Upper lobe of left lung (tissue), 6 donors: Measurements from ENCODE around the gene ABCC2. TPM values are rescaled to one million over a fixed set of nuclear protein-coding genes. Genes with fewer than 3 reads are reported as not detected.

Source experiments
- ATAC-seq, 2 donors: fragments of 200-7000 bp; cut with Tn5 transposase; one replicate each; pipeline ENCODE4 v1.9.1; 2022; ENCODE audit warnings: mild to moderate bottlenecking in 2 of 2, moderate library complexity in 2 of 2; ENCODE audit not compliant: low FRiP score in 2 of 2
- DNase-seq, 2 donors: peaks; one replicate each; pipeline ENCODE4 v3.0.0-alpha.2; 2019 to 2020
- H3K27ac ChIP-seq, 4 donors: fragments of 200-600 bp; sonication (generic); one replicate each; pipeline ENCODE4 v1.5.1; 2016 to 2019
- H3K27me3 ChIP-seq, 4 donors: fragments of 200-600 bp; sonication (generic); one replicate each; pipeline ENCODE4 v1.5.1; 2017 to 2019
- H3K36me3 ChIP-seq, 4 donors: fragments of 200-600 bp; sonication (generic); one replicate each; pipeline ENCODE4 v1.5.1; 2016 to 2019
- H3K4me1 ChIP-seq, 4 donors: fragments of 200-600 bp; sonication (generic); one replicate each; pipeline ENCODE4 v1.5.1; 2018 to 2019
- H3K4me3 ChIP-seq, 4 donors: fragments of 200-600 bp; sonication (generic); one replicate each; pipeline ENCODE4 v1.5.1; 2017 to 2019; ENCODE audit warnings: mild to moderate bottlenecking in 2 of 4, moderate library complexity in 1 of 4
- H3K9me3 ChIP-seq, 4 donors: fragments of 200-600 bp; sonication (generic); one replicate each; pipeline ENCODE4 v1.5.1; 2018 to 2019
- CTCF ChIP-seq, 6 experiments: fragments of 450-650 bp in 4 of 6; fragments of 200-600 bp in 2 of 6; sonication (generic) in 2 of 6; IDR thresholded peaks; one replicate each; pipeline ENCODE4 v1.5.1; 2016 to 2019; ENCODE audit warnings: antibody characterized with exemption in 6 of 6
- EP300 ChIP-seq, 4 donors: sonication (generic); formaldehyde crosslinking; IDR thresholded peaks; one replicate each; pipeline ENCODE4 v1.5.1; 2017; ENCODE audit warnings: antibody characterized with exemption in 4 of 4, control low read depth in 2 of 4
- POLR2A ChIP-seq, 4 donors: fragments of 450-650 bp; IDR thresholded peaks; one replicate each; pipeline ENCODE4 v1.5.1; 2016 to 2017; ENCODE audit warnings: antibody characterized with exemption in 4 of 4, mild to moderate bottlenecking in 2 of 4
- POLR2AphosphoS5 ChIP-seq, 2 donors: sonication (generic); formaldehyde crosslinking; IDR thresholded peaks; one replicate each; pipeline ENCODE4 v1.5.1; 2017; ENCODE audit warnings: antibody characterized with exemption in 2 of 2
- WGBS, 2 donors: methylation state at CpG; one replicate each; pipeline ENCODE4 v1.1.5; 2017 to 2018; 5-methylcytosine and 5-hydroxymethylcytosine counted together
- total RNA-seq, 6 donors: library from RNA; depleted of rRNA in 4 of 6; stranded (reverse); fragments of >200 nt in 4 of 6; gene quantifications; one replicate each; pipeline versions ENCODE4 v1.1.0 to v1.2.1, GENCODE V29; 2016 to 2021
- donor health status: DM: no; HTN: no; CAD: no; lungs with moderate emphysema.
- donor health status: DM: no; HTN: yes; CAD: no; lungs with severe emphysema.

Gene ABCC2
- total RNA-seq, 6 donors from 2014 or later: 0.46 to 5.2 (median 1.7) TPM

GRCh38 chr10:99785646-99786045, 3.2 kb downstream of the ABCC2 start:
- H3K27ac ChIP-seq: no peak overlapping the region
- no peaks in the 10 kb centered on the region for H3K36me3 ChIP-seq
- ATAC-seq: no peak
- H3K4me1 ChIP-seq: no peaks in the 10 kb centered on the region
- DNase-seq: no peak
- no peak for TF ChIP-seq EP300 (IDR thresholded peaks at IDR 0.05)
- TF ChIP-seq CTCF (IDR thresholded peaks at IDR 0.05): no peak
- TF ChIP-seq POLR2AphosphoS5 (IDR thresholded peaks at IDR 0.05): no peak
- no peak for TF ChIP-seq POLR2A (IDR thresholded peaks at IDR 0.05)
- WGBS, 2 donors: 89 to 90% methylated on average over 6 of the region's 6 CpGs
- no peaks in the 10 kb centered on the region for H3K27me3 ChIP-seq
- no peaks in the 10 kb centered on the region for H3K9me3 ChIP-seq
- H3K4me3 ChIP-seq: no peak overlapping the region

- Histone ChIP-seq H3K36me3 (no peaks in the 10 kb centered on the region), H3K9me3 (no peaks in the 10 kb centered on the region), H3K4me1 (no peaks in the 10 kb centered on the region), H3K4me3 (no peak overlapping the region), H3K27me3 (no peaks in the 10 kb centered on the region), H3K27ac (no peak overlapping the region)
- DNase-seq (no peak), ATAC-seq (no peak)
- 53 to 76% methylated on average over 5 of the region's 5 CpGs for WGBS, 2 donors
- no peak for TF ChIP-seq CTCF (IDR thresholded peaks at IDR 0.05)
- TF ChIP-seq EP300 (IDR thresholded peaks at IDR 0.05): no peak
- no peak for TF ChIP-seq POLR2A (IDR thresholded peaks at IDR 0.05)
- TF ChIP-seq POLR2AphosphoS5 (IDR thresholded peaks at IDR 0.05): no peak
Observed at GRCh38 chr10:99787311-99787710, 4.9 kb downstream of the ABCC2 start.

GRCh38 chr10:99787782-99788445, 5.5 kb downstream of the ABCC2 start:
- WGBS, 2 donors: 81 to 86% methylated on average over 7 of the region's 7 CpGs
- no peak overlapping the region for H3K27ac ChIP-seq
- ATAC-seq: no peak

GRCh38 chr10:99788598-99789256, 6.3 kb downstream of the ABCC2 start:
- Histone ChIP-seq H3K27me3 (no peaks in the 10 kb centered on the region), H3K27ac (peak overlapping the region in 3 of 4 donors; percentile 11 to 16 (median 11)), H3K4me1 (no peaks in the 10 kb centered on the region), H3K4me3 (no peak overlapping the region), H3K36me3 (no peaks in the 10 kb centered on the region), H3K9me3 (no peaks in the 10 kb centered on the region)
- ATAC-seq: peak; percentile 64 to 94
- WGBS, 2 donors: 73 to 79% methylated on average over 6 of the region's 6 CpGs
- TF ChIP-seq EP300 (IDR thresholded peaks at IDR 0.05) (peak in 1 of 4 donors; percentile 36), CTCF (IDR thresholded peaks at IDR 0.05) (no peak), POLR2AphosphoS5 (IDR thresholded peaks at IDR 0.05) (peak in 1 of 2 donors; percentile 39), POLR2A (IDR thresholded peaks at IDR 0.05) (no peak)
- DNase-seq: no peak

More at GRCh38 chr10:99787782-99788445, 5.5 kb downstream of the ABCC2 start:
- H3K9me3 ChIP-seq: no peaks in the 10 kb centered on the region
- H3K4me3 ChIP-seq: no peak overlapping the region
- no peak for DNase-seq
- TF ChIP-seq POLR2A (IDR thresholded peaks at IDR 0.05) (no peak), EP300 (IDR thresholded peaks at IDR 0.05) (no peak), CTCF (IDR thresholded peaks at IDR 0.05) (no peak), POLR2AphosphoS5 (IDR thresholded peaks at IDR 0.05) (no peak)
- no peaks in the 10 kb centered on the region for H3K4me1 ChIP-seq
- H3K27me3 ChIP-seq: no peaks in the 10 kb centered on the region
- no peaks in the 10 kb centered on the region for H3K36me3 ChIP-seq
